Inflammatory macrophage treated with lipopolysaccharide for 4 hours (primary cell): Measurements from ENCODE around the gene PARN.
"Not testable (repeated sequence)": the region's sequence is repeated elsewhere in the genome, so short reads cannot be mapped to it uniquely, and the experiment has no call there.

ENCODE experiments used
- DNase-seq: peaks from one replicate; pipeline ENCODE4 v3.0.0-alpha.2; 2020

PARN gene

DNA sequence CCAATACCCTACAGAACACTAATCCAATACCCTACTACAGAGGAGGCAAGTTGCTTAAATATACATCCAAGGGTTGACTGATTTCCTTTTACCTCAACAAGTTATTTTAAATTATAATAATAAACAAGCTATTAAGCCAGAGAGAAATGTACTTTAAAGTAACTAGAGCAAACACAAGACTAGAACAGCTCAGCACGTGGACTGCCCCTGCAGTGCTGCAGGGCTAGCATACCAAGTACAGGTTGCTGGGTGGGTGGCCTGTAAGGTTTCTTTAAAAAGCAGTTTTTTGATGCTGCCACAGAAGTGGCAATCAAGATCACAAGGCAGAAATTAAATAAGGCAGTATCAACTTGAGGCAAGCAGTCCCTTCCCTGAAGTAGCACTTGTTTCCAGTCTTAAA, 63.5 kb downstream of the PARN start:
- no peak for DNase-seq

GRCh38 chr16:14565688-14566025, 64.4 kb downstream of the PARN start:
- no peak for DNase-seq

DNA sequence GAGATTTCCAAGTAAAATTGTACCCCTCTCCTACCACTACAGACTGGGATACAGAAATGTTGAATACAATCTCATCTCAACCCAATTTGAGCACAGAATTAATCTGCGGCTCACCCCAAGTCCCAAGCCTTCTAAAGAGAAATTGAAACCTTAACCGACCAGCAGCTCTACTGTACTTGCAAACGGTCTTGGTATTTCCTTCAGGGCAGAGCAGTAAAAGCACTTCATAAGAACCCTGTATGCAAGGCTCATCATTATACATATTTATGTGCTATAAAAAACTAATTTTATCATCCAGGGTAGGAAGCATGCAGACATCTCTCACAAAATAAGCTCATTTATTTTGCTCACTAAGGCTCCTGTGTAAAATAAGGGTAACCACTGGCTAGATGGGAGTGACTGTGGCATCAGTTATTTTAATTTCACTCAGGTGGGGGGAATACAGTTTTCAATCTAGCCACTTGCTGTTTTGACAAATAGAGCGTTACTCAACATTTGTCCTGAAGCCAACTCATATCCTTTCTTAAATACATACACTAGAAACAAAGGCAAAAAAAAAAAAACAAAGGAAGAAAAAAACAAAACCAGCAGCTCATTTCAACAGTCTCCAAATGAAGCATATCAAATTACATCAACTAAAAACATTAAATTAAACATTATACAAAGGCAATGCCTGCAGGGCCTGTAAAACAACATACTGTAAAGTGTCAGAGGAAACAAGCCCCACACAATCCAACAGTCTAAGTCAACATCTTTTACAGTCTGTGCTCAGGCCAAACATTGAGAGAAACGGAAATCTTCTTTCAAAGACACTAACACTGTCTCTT, 65.0 kb downstream of the PARN start:
- no peak for DNase-seq

DNA sequence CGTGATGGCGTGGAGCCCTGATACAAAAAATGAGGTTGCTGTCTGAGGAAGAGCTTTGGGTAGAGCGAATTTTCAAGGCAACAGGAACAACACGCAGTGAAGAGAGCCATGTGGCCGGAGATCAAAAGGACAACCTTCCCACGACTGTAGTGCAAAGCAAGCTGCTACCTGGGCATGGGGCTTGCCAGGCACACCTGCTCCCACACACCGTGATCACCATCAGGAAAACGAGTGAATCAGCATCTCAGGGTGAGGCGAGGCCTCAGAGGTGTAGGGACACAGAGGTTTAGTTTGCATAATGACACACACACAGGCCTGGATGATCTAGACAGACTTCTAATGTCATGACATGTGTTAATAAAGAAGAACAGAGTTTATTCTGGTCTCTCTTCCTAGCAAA, 65.7 kb downstream of the PARN start:
- no peak for DNase-seq

- DNase-seq, result no peak
Observed at GRCh38 chr16:14562691-14563491, 67.2 kb downstream of the PARN start.

DNA sequence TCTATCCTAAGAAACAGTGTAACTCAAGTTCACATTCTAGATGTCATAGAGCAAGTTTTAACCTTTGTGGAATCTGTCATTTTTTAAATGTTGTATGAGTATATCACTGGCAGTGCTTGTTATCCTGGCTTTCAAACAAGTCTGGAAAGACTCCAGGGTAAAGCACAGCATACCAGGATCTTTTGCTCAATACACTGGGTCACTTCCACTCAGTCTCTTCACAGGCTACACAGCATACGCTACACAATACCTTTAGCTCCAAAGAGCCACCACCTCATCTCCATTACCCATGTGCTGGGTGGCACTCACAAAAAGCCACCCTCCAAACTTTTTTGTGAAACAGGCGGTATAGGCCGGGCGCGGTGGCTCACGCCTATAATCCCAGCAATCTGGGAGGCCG, 69.5 kb downstream of the PARN start:
- DNase-seq, result no peak

DNA sequence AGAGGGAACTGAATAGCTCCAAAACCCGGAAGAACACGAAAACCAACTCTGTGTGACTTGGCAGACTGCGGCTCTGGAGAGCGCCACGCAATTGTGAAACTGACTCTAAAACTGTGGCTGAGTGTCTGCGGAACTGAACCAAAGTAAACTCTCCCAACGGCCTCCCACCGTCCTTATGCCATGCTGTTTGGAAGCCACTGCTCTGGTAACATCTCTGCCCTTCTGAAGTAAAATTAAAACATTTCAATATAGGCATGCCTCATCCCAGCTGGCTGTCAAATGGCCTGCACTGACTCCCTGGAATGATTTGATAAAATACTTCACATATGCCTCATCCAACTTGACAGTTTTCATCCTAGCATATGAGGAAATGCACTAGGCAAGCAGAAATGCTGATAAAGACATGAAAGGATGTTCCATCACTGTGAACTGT, 70.2 kb downstream of the PARN start:
- DNase-seq, result peak; percentile 65

- DNase-seq, result no peak
Observed at GRCh38 chr16:14553447-14553846, 76.6 kb downstream of the PARN start.

- DNase-seq, result no peak
Observed at GRCh38 chr16:14549789-14550153, 80.3 kb downstream of the PARN start.

GRCh38 chr16:14548933-14549788, 80.9 kb downstream of the PARN start:
- DNase-seq, result no peak

- no peak for DNase-seq
Observed at GRCh38 chr16:14545346-14545884, 84.6 kb downstream of the PARN start.

- not testable (repeated sequence) for DNase-seq
Observed at GRCh38 chr16:14544846-14545245, 85.2 kb downstream of the PARN start.

- no peak for DNase-seq
Observed at GRCh38 chr16:14539631-14540030, 90.4 kb downstream of the PARN start.

- no peak for DNase-seq
Observed at GRCh38 chr16:14539156-14539555, 90.9 kb downstream of the PARN start.

DNA sequence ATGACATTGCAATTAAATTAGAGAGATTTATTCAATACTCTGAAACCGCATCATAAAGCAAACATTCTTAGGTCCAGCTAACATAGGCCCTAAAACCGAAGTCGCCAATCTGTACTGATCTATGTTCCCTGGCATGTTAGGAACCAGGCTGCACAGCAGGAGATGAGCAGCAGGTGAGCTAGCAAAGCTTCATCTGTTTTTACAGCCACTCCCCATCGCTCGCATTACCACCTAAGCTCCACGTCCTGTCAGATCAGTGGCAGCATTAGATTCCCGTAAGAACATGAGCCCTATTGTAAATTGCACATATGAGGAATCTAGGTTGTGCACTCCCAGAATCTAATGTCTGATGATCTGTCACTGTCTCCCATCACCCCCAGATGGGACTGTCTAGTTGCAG, 91.5 kb downstream of the PARN start:
- DNase-seq, result no peak

GRCh38 chr16:14531613-14532012, 98.4 kb downstream of the PARN start:
- no peak for DNase-seq

- DNase-seq, result no peak
Observed at GRCh38 chr16:14531101-14531500, 99.0 kb downstream of the PARN start.

- no peak for DNase-seq
Observed at GRCh38 chr16:14530046-14530445, 100.0 kb downstream of the PARN start.

DNA sequence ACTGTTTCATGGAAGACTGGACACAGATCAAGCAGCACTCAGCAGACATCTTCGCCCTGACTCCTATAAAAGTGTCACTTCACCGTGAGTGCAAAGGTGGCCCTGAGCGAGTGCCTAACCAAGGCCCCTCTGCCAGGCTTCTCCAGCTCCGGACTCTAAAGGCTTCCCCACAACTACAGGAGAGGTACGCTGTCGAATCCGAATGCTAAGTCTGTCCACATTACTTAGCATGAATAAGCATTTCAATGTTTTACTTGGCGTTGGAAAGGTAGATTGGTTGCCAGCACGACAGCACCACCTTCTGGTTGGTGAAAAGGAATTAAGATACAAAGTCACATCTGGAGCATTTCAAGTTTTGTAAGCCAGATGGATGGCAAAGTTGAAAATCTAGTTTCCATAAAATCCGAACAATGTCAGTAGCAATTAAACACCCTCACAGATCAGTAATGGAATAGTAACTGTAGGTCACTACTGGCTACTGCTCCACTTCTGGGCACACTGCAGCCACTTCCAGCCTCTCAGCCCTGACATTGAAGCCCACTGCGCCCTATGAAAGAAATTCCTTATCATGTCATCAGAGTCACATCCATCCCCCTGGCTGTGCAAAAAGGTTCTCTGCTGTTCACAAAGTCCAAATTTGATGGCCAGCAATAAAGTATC, 100.9 kb downstream of the PARN start:
- DNase-seq, result peak; percentile 61

DNA sequence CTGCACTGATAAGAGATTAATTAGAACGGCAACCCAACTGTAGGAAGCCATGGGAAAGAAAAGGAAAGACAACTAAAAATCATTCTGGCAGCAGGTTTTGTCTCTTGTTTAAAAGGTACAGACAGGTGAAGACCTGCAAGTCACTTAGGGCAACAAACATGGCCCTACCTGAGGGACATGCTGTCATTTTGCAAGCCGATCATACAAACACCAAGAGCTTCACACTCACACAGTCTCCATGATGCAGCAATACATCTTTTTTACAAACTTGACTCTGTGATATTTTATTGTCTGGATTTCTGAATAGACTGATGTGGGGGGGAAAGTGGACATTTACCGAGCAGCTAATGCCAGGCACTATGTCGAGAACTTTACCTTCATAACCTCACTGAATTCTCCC, 101.8 kb downstream of the PARN start:
- no peak for DNase-seq

- DNase-seq, result no peak
Observed at GRCh38 chr16:14527411-14528044, 102.5 kb downstream of the PARN start.

DNA sequence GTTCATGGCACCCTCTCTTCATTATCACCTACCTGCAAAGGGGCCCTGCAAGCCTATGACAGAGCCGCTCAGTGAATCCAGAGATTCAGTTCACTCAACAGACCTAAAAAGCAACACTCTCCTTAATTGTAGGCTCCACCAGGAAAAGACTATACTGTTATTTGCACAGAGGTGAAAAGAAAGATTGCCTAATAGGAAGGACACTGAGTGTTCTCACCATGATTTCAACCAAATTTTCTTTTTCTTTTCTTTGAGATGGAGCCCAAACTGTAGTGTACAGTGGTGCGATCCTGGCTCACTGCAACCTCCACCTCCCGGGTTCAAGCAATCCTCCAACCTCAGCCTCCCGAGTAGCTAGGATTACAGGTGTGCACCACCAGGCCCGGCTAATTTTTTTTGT, 104.5 kb downstream of the PARN start:
- no peak for DNase-seq
